HFF-Myc (cell line): ENCODE measurements around the gene CC2D1B.
"Not testable (repeated sequence)": the region's sequence is repeated elsewhere in the genome, so short reads cannot be mapped to it uniquely, and the experiment has no call there.

Experiments used
- DNase-seq: peaks from one replicate; pipeline ENCODE4 v3.0.0-alpha.2; 2011; ENCODE audit warnings: low read depth; ENCODE audit errors: extremely low read depth
- H3K4me3 ChIP-seq: replicated peaks from 2 replicates; pipeline ENCODE4 v1.5.1; 2011; ENCODE audit warnings: low read depth, mild to moderate bottlenecking, control low read depth, low read length
- CTCF ChIP-seq: IDR thresholded peaks from 2 replicates; pipeline ENCODE4 v1.5.1; 2012; ENCODE audit warnings: mild to moderate bottlenecking, low read depth, low read length, control low read depth; ENCODE audit errors: missing control alignments

Gene CC2D1B

GRCh38 chr1:52402860-52403240, 36.8 kb upstream of the CC2D1B start:
- no peak for TF ChIP-seq CTCF
- H3K4me3 ChIP-seq: peak overlapping the region; percentile 69

GRCh38 chr1:52400131-52400530, 34.1 kb upstream of the CC2D1B start:
- DNase-seq: no peak
- H3K4me3 ChIP-seq: no peak overlapping the region

More at GRCh38 chr1:52402860-52403240, 36.8 kb upstream of the CC2D1B start:
- no peak for DNase-seq

GRCh38 chr1:52399629-52400028, 33.6 kb upstream of the CC2D1B start:
- no peak for DNase-seq
- no peak overlapping the region for H3K4me3 ChIP-seq
- TF ChIP-seq CTCF: no peak

More at GRCh38 chr1:52400131-52400530, 34.1 kb upstream of the CC2D1B start:
- no peak for TF ChIP-seq CTCF

- H3K4me3 ChIP-seq: no peak overlapping the region
- no peak for DNase-seq
- TF ChIP-seq CTCF: no peak
These were observed 27.2 kb upstream of the CC2D1B start for GRCh38 chr1:52393174-52393573.

GRCh38 chr1:52386458-52386857, 20.5 kb upstream of the CC2D1B start:
- TF ChIP-seq CTCF: no peak
- no peak for DNase-seq
- H3K4me3 ChIP-seq: no peak overlapping the region

- no peak overlapping the region for H3K4me3 ChIP-seq
- no peak for DNase-seq
- no peak for TF ChIP-seq CTCF
These were observed 19.4 kb upstream of the CC2D1B start for GRCh38 chr1:52385376-52385775.

GRCh38 chr1:52369851-52370250, 3.8 kb upstream of the CC2D1B start:
- not testable (repeated sequence) for DNase-seq, H3K4me3 ChIP-seq
